NCI-H2227 (cell line): Measurements from ENCODE around the gene SOCS1.

Experiments
- DNase-seq: peaks from one replicate; lab custom pipeline; 2025; ENCODE audit not compliant: unreplicated experiment; lab: John Stamatoyannopoulos, UW

SOCS1 gene

GRCh38 chr16:11289202-11289601, 33.2 kb upstream of the SOCS1 start:
- no peak for DNase-seq

- no peak for DNase-seq
These were observed 29.8 kb upstream of the SOCS1 start for GRCh38 chr16:11285842-11286241.

GRCh38 chr16:11283820-11284248, 27.8 kb upstream of the SOCS1 start:
- no peak for DNase-seq

- DNase-seq: no peak
These were observed 24.9 kb upstream of the SOCS1 start, which contains the start of gene PRM1 for GRCh38 chr16:11280616-11281522. TSS of gene PRM1 (minus strand) at chr16:11281330. CDS start at chr16:11281238, 92 bp downstream.

GRCh38 chr16:11278681-11279628, 23.0 kb upstream of the SOCS1 start:
- DNase-seq: no peak

GRCh38 chr16:11277607-11278337, 21.8 kb upstream of the SOCS1 start:
- DNase-seq: no peak

- no peak for DNase-seq
These were observed 21.0 kb upstream of the SOCS1 start for GRCh38 chr16:11276896-11277593.

- no peak for DNase-seq
These were observed 20.3 kb upstream of the SOCS1 start, which contains the start of gene PRM2 for GRCh38 chr16:11276143-11276895. TSS of gene PRM2 (minus strand) at chr16:11276480. CDS start at chr16:11276370, 110 bp downstream.

GRCh38 chr16:11274964-11275363, 19.0 kb upstream of the SOCS1 start:
- no peak for DNase-seq

GRCh38 chr16:11273721-11274324, 17.8 kb upstream of the SOCS1 start:
- no peak for DNase-seq

GRCh38 chr16:11272921-11273720, 17.1 kb upstream of the SOCS1 start, which contains the start of gene PRM3:
TSS of gene PRM3 (minus strand) at chr16:11273629. CDS start at chr16:11273595, 34 bp downstream.
- DNase-seq: no peak

GRCh38 chr16:11272484-11272883, 16.5 kb upstream of the SOCS1 start:
- no peak for DNase-seq

- DNase-seq: no peak
These were observed 15.6 kb upstream of the SOCS1 start for GRCh38 chr16:11271610-11272009.

- no peak for DNase-seq
These were observed 14.7 kb upstream of the SOCS1 start for GRCh38 chr16:11270602-11271162.

GRCh38 chr16:11268921-11269375, 12.9 kb upstream of the SOCS1 start, which contains the start of gene TNP2:
TSS of gene TNP2 (minus strand) at chr16:11269325. CDS start at chr16:11269262, 63 bp downstream.
- DNase-seq: no peak

GRCh38 chr16:11265124-11265523, 9.1 kb upstream of the SOCS1 start:
- DNase-seq: no peak

- DNase-seq: no peak
These were observed 8.3 kb upstream of the SOCS1 start for GRCh38 chr16:11264155-11264832.
